Glutamatergic neuron (in vitro differentiated cells): ENCODE measurements around the gene RGS6. TPM values are rescaled to one million over a fixed set of nuclear protein-coding genes. Genes with fewer than 3 reads are reported as not detected.

Experiments
- DNase-seq: peaks from one replicate; pipeline ENCODE4 v3.0.0; 2022
- H3K27ac Mint-ChIP-seq: one replicate; pipeline ENCODE4 v1.8.0; 2020; ENCODE audit warnings: mild to moderate bottlenecking, mixed read lengths, inconsistent platforms; ENCODE audit not compliant: unreplicated experiment
- H3K27me3 Mint-ChIP-seq: one replicate; pipeline ENCODE4 v1.8.0; 2020; ENCODE audit warnings: mild to moderate bottlenecking, moderate library complexity, mixed read lengths, inconsistent platforms; ENCODE audit not compliant: unreplicated experiment
- H3K36me3 Mint-ChIP-seq: one replicate; pipeline ENCODE4 v1.8.0; 2020; ENCODE audit warnings: mild to moderate bottlenecking, mixed read lengths, inconsistent platforms; ENCODE audit not compliant: unreplicated experiment
- H3K4me1 Mint-ChIP-seq: one replicate; pipeline ENCODE4 v1.8.0; 2020; ENCODE audit warnings: mild to moderate bottlenecking, low read depth, mixed read lengths, inconsistent platforms; ENCODE audit not compliant: unreplicated experiment
- H3K4me3 Mint-ChIP-seq: one replicate; pipeline ENCODE4 v1.8.0; 2020; ENCODE audit warnings: mild to moderate bottlenecking, mixed read lengths, inconsistent platforms; ENCODE audit not compliant: unreplicated experiment
- H3K9me3 Mint-ChIP-seq: one replicate; pipeline ENCODE4 v1.8.0; 2020; ENCODE audit warnings: mild to moderate bottlenecking, moderate library complexity, mixed read lengths, inconsistent platforms; ENCODE audit not compliant: unreplicated experiment
- CTCF ChIP-seq: fragments of 200-600 bp; sonication (generic); IDR thresholded peaks from one replicate; pipeline ENCODE4 v1.5.0; 2021; ENCODE audit not compliant: partially characterized antibody, unreplicated experiment
- total RNA-seq: library from RNA; stranded (reverse); fragmentation: NEBNext Ultra II Directional; extraction: Animal tissue kit (Norgen Biotek cat#: 25700); gene quantifications from one replicate; pipeline ENCODE4 v1.2.1, GENCODE V29; 2021; ENCODE audit not compliant: unreplicated experiment

The RGS6 gene
- total RNA-seq, 1 donor from 2014 or later, result 1.2 TPM

- no peak overlapping the region for H3K4me3 Mint-ChIP-seq
- peaks cover 23% of the 10 kb centered on the region for H3K36me3 Mint-ChIP-seq
- no peaks in the 10 kb centered on the region for H3K9me3 Mint-ChIP-seq
- H3K4me1 Mint-ChIP-seq, result peaks cover 5% of the 10 kb centered on the region
- TF ChIP-seq CTCF, result no peak
- no peak for DNase-seq
- peaks cover 2% of the 10 kb centered on the region for H3K27me3 Mint-ChIP-seq
- H3K27ac Mint-ChIP-seq, result no peak overlapping the region
These were observed 566.4 kb downstream of the RGS6 start for GRCh38 chr14:72498646-72499045.

GRCh38 chr14:72499746-72500145 lies 567.5 kb downstream of the RGS6 start:
- peaks cover 15% of the 10 kb centered on the region for H3K36me3 Mint-ChIP-seq
- peaks cover 5% of the 10 kb centered on the region for H3K4me1 Mint-ChIP-seq
- no peak for TF ChIP-seq CTCF

GRCh38 chr14:72500234-72500838 lies 568.1 kb downstream of the RGS6 start:
- Mint-ChIP-seq H3K4me3 (no peak overlapping the region), H3K36me3 (peaks cover 9% of the 10 kb centered on the region), H3K9me3 (no peaks in the 10 kb centered on the region), H3K4me1 (peaks cover 5% of the 10 kb centered on the region), H3K27me3 (peaks cover 2% of the 10 kb centered on the region), H3K27ac (no peak overlapping the region)
- TF ChIP-seq CTCF, result no peak
- no peak for DNase-seq

More at GRCh38 chr14:72499746-72500145, 567.5 kb downstream of the RGS6 start:
- H3K27ac Mint-ChIP-seq, result no peak overlapping the region
- no peaks in the 10 kb centered on the region for H3K9me3 Mint-ChIP-seq
- DNase-seq, result no peak
- H3K27me3 Mint-ChIP-seq, result peaks cover 2% of the 10 kb centered on the region
- H3K4me3 Mint-ChIP-seq, result no peak overlapping the region

- Mint-ChIP-seq H3K9me3 (no peaks in the 10 kb centered on the region), H3K27ac (no peak overlapping the region), H3K4me1 (peaks cover 5% of the 10 kb centered on the region), H3K36me3 (peaks cover 5% of the 10 kb centered on the region), H3K27me3 (peaks cover 2% of the 10 kb centered on the region), H3K4me3 (no peak overlapping the region)
- no peak for DNase-seq
- TF ChIP-seq CTCF, result no peak
These were observed 569.2 kb downstream of the RGS6 start for GRCh38 chr14:72501439-72501838.

- H3K4me1 Mint-ChIP-seq, result peaks cover 5% of the 10 kb centered on the region
- no peak for TF ChIP-seq CTCF
- H3K27ac Mint-ChIP-seq, result no peak overlapping the region
- H3K9me3 Mint-ChIP-seq, result no peaks in the 10 kb centered on the region
- H3K4me3 Mint-ChIP-seq, result no peak overlapping the region
- peaks cover 5% of the 10 kb centered on the region for H3K36me3 Mint-ChIP-seq
- H3K27me3 Mint-ChIP-seq, result peaks cover 5% of the 10 kb centered on the region
- no peak for DNase-seq
These were observed 571.0 kb downstream of the RGS6 start for GRCh38 chr14:72503271-72503670.
